HepG2 (cell line): ENCODE results near the gene EPS8L3. TPM values are rescaled to one million over a fixed set of nuclear protein-coding genes. Genes with fewer than 3 reads are reported as not detected.
A peak's percentile ranks its signal among the peaks of the same experiment; 100 is the strongest.

Source experiments
- EEA1 ChIP-seq: sonication (generic); formaldehyde crosslinking; IDR thresholded peaks from 2 replicates; pipeline ENCODE4 v1.5.1; 2020; ENCODE audit warnings: mild to moderate bottlenecking, missing genetic modification reagents, borderline replicate concordance
- EED ChIP-seq: sonication (generic); formaldehyde crosslinking; IDR thresholded peaks from 2 replicates; pipeline ENCODE4 v1.5.0; 2020; ENCODE audit warnings: mild to moderate bottlenecking, missing genetic modification reagents
- FOXK1 ChIP-seq: sonication (generic); formaldehyde crosslinking; IDR thresholded peaks from 2 replicates; pipeline ENCODE4 v1.4.0; 2020; ENCODE audit warnings: low read depth, missing genetic modification reagents, borderline replicate concordance
- MIER3 ChIP-seq: IDR thresholded peaks from 2 replicates; pipeline ENCODE4 v1.6.1; 2016; ENCODE audit warnings: missing compliant biosample characterization, borderline replicate concordance
- NAIF1 ChIP-seq: sonication (generic); formaldehyde crosslinking; IDR thresholded peaks from 2 replicates; pipeline ENCODE4 v1.5.0; 2020; ENCODE audit warnings: mild to moderate bottlenecking, missing genetic modification reagents, borderline replicate concordance
- PTBP1 ChIP-seq: fragments of 200-400 bp; formaldehyde crosslinking; IDR thresholded peaks from 2 replicates; pipeline ENCODE4 v1.6.1; 2018; ENCODE audit warnings: low read length, low read depth; ENCODE audit not compliant: poor library complexity, severe bottlenecking
- ZBTB42 ChIP-seq: sonication (generic); formaldehyde crosslinking; IDR thresholded peaks from 2 replicates; pipeline ENCODE4 v1.5.0; 2020; ENCODE audit warnings: mild to moderate bottlenecking, missing genetic modification reagents
- ZFYVE20 ChIP-seq: sonication (generic); formaldehyde crosslinking; IDR thresholded peaks from 2 replicates; pipeline ENCODE4 v1.8.0; 2023; ENCODE audit warnings: low read depth, mild to moderate bottlenecking, moderate library complexity, missing genetic modification reagents, borderline replicate concordance
- ZNF543 ChIP-seq: sonication (generic); formaldehyde crosslinking; IDR thresholded peaks from 2 replicates; pipeline ENCODE4 v1.4.0; 2020; ENCODE audit warnings: mild to moderate bottlenecking, missing genetic modification reagents
- ZNF563 ChIP-seq: sonication (generic); formaldehyde crosslinking; IDR thresholded peaks from 2 replicates; pipeline ENCODE4 v1.8.0; 2022; ENCODE audit warnings: mild to moderate bottlenecking, moderate library complexity, missing genetic modification reagents
- ZNF678 ChIP-seq: sonication (generic); formaldehyde crosslinking; IDR thresholded peaks from 2 replicates; pipeline ENCODE4 v1.4.0; 2020; ENCODE audit warnings: mild to moderate bottlenecking, missing genetic modification reagents
- ZNF772 ChIP-seq: sonication (generic); formaldehyde crosslinking; IDR thresholded peaks from 2 replicates; pipeline ENCODE4 v1.5.0; 2020; ENCODE audit warnings: mild to moderate bottlenecking, missing genetic modification reagents
- ZNF879 ChIP-seq: sonication (generic); formaldehyde crosslinking; IDR thresholded peaks from 2 replicates; pipeline ENCODE4 v1.8.1; 2023; ENCODE audit warnings: missing genetic modification reagents
- ZZZ3 ChIP-seq: sonication (generic); formaldehyde crosslinking; IDR thresholded peaks from 2 replicates; pipeline ENCODE4 v1.4.0; 2020; ENCODE audit warnings: missing genetic modification reagents, mild to moderate bottlenecking, borderline replicate concordance
- polyA plus RNA-seq, 8 experiments: library from polyadenylated mRNA; depleted of rRNA in 3 of 8; stranded (reverse) in 7 of 8; unstranded in 1 of 8; fragments of >200 nt; fragmentation: Illumina TruSeq in 4 of 8; extraction: Trizol in 4 of 8; gene quantifications; 2 replicates each; pipeline versions ENCODE4 v1.2.1 to v1.2.3, GENCODE V29; 2011 to 2016; ENCODE audit warnings: low read depth in 4 of 8, missing spikeins in 1 of 8, mixed read lengths in 1 of 8; ENCODE audit not compliant: insufficient read depth in 1 of 8
- total RNA-seq, 5 experiments: library from RNA; depleted of rRNA; stranded (reverse); fragments of >200 nt; fragmentation: Illumina TruSeq; extraction: Trizol; gene quantifications; 2 replicates each; pipeline ENCODE4 v1.2.3, GENCODE V29; 2016; ENCODE audit warnings: low read depth in 1 of 5
- TF ChIP-seq, protein P1 (sequence below): sonication (generic); formaldehyde crosslinking; IDR thresholded peaks from 2 replicates; pipeline ENCODE4 v1.5.1; 2020; ENCODE audit warnings: mild to moderate bottlenecking, missing genetic modification reagents
- TF ChIP-seq, protein P2 (sequence below): sonication (generic); formaldehyde crosslinking; IDR thresholded peaks from 2 replicates; pipeline ENCODE4 v1.8.0; 2022; ENCODE audit warnings: missing genetic modification reagents, low read depth, mild to moderate bottlenecking, borderline replicate concordance
- TF ChIP-seq, protein P3 (sequence below): IDR thresholded peaks from 2 replicates; pipeline ENCODE4 v1.6.1; 2018; ENCODE audit warnings: missing genetic modification reagents
- TF ChIP-seq, protein P4 (sequence below): sonication (generic); formaldehyde crosslinking; IDR thresholded peaks from 2 replicates; pipeline ENCODE4 v1.4.0; 2020; ENCODE audit warnings: mild to moderate bottlenecking, low read depth, missing genetic modification reagents
- TF ChIP-seq, protein P5 (sequence below): sonication (generic); formaldehyde crosslinking; IDR thresholded peaks from 2 replicates; pipeline ENCODE4 v1.4.0; 2020; ENCODE audit warnings: missing genetic modification reagents, low read depth, mild to moderate bottlenecking, borderline replicate concordance

The EPS8L3 gene
- total and polyA plus RNA-seq, 2 of the 13 experiments (the other 11 are each of a cell fraction or from before 2014, with no cell fraction given): 18.2 to 106 TPM

DNA sequence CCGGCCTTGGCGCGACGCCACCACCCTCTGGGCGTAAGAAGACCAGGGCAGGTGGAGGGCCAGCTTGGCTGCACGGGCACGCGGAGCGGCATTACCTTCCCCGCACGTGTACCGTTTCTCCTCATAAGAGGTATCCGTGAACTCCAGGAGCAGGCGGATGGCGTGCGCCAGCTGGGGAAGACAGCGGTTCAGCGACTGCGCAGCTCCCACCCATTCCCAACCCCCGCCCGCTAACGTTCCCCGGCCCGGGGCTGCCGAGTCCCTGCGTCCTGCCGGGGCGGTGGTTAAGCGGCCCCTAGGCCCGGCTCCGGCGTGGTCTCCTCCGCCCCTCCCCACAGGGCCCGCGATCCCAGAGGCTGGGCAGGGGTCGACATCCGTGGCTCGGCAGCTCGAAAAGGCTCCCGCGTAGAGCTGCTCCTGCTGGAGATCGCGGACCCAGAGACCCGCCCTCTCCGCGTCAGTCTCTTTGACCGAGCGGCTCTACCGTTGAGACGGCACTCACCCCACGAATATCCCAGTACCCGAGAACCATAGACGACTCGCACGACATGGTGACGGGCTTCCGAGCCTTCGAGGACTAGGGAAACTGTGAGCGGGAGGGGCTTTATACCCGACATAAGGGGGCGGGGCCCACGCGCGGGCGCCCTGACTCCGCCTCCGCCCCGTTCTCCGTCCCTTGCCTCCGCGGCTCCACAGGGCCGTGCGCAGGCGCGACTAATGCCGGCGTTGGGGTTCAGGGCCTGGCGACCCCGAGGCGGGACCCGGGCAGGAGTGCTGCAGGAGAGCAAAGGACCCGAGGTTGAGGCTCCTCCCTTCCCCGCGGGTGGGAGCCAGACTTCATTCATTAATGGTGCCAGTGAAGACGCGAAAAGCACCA, 23.7 kb downstream of the EPS8L3 start (continued):
- TF ChIP-seq, protein P1, sequence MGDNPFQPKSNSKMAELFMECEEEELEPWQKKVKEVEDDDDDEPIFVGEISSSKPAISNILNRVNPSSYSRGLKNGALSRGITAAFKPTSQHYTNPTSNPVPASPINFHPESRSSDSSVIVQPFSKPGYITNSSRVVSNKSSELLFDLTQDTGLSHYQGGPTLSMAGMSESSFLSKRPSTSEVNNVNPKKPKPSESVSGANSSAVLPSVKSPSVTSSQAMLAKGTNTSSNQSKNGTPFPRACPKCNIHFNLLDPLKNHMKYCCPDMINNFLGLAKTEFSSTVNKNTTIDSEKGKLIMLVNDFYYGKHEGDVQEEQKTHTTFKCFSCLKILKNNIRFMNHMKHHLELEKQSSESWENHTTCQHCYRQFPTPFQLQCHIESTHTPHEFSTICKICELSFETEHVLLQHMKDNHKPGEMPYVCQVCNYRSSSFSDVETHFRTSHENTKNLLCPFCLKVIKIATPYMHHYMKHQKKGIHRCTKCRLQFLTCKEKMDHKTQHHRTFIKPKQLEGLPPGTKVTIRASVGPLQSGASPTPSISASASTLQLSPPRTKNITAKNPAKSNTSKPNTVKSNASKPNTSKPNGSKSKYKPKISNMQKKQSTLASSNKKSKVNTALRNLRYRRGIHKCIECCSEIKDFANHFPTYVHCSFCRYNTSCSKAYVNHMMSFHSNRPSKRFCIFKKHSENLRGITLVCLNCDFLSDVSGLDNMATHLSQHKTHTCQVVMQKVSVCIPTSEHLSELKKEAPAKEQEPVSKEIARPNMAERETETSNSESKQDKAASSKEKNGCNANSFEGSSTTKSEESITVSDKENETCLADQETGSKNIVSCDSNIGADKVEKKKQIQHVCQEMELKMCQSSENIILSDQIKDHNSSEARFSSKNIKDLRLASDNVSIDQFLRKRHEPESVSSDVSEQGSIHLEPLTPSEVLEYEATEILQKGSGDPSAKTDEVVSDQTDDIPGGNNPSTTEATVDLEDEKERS (CRISPR knock-in tag): peak; percentile 34; the same call in 1 of the 2 replicates
- TF ChIP-seq ZNF772 (CRISPR knock-in tag) (peak; percentile 85), ZNF563 (CRISPR knock-in tag) (0 out of 2 replicates have a peak, but pooled peaks have one; percentile 76), ZZZ3 (0 out of 2 replicates have a peak, but pooled peaks have one; percentile 60), FOXK1 (CRISPR knock-in tag) (0 out of 2 replicates have a peak, but pooled peaks have one; percentile 23), ZBTB42 (peak; percentile 19; the same call in 1 of the 2 replicates), EEA1 (no peak; the same call in 1 of the 2 replicates), PTBP1 (peak; percentile 65), ZNF678 (CRISPR knock-in tag) (0 out of 2 replicates have a peak, but pooled peaks have one; percentile 30), MIER3 (peak; percentile 27; the same call in 1 of the 2 replicates), ZNF543 (CRISPR knock-in tag) (peak; percentile 75; the same call in 1 of the 2 replicates), NAIF1 (CRISPR knock-in tag) (no peak), ZNF879 (0 out of 2 replicates have a peak, but pooled peaks have one; percentile 30), ZFYVE20 (CRISPR knock-in tag) (peak; percentile 27), EED (CRISPR knock-in tag) (peak; percentile 65; the same call in 1 of the 2 replicates)
- TF ChIP-seq, protein P2, sequence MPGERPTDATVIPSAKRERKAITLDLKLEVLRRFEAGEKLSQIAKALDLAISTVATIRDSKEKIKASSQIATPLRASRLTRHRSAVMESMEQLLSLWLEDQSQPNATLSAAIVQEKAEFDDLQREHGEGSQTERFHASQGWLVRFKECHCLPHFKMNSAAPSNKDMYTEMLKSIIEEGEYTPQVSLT: no peak
- TF ChIP-seq, protein P3, sequence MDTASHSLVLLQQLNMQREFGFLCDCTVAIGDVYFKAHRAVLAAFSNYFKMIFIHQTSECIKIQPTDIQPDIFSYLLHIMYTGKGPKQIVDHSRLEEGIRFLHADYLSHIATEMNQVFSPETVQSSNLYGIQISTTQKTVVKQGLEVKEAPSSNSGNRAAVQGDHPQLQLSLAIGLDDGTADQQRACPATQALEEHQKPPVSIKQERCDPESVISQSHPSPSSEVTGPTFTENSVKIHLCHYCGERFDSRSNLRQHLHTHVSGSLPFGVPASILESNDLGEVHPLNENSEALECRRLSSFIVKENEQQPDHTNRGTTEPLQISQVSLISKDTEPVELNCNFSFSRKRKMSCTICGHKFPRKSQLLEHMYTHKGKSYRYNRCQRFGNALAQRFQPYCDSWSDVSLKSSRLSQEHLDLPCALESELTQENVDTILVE (CRISPR knock-in tag): 0 out of 2 replicates have a peak, but pooled peaks have one; percentile 16
- TF ChIP-seq, protein P4, sequence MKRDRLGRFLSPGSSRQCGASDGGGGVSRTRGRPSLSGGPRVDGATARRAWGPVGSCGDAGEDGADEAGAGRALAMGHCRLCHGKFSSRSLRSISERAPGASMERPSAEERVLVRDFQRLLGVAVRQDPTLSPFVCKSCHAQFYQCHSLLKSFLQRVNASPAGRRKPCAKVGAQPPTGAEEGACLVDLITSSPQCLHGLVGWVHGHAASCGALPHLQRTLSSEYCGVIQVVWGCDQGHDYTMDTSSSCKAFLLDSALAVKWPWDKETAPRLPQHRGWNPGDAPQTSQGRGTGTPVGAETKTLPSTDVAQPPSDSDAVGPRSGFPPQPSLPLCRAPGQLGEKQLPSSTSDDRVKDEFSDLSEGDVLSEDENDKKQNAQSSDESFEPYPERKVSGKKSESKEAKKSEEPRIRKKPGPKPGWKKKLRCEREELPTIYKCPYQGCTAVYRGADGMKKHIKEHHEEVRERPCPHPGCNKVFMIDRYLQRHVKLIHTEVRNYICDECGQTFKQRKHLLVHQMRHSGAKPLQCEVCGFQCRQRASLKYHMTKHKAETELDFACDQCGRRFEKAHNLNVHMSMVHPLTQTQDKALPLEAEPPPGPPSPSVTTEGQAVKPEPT: peak; percentile 80; the same call in 1 of the 2 replicates
- TF ChIP-seq, protein P5, sequence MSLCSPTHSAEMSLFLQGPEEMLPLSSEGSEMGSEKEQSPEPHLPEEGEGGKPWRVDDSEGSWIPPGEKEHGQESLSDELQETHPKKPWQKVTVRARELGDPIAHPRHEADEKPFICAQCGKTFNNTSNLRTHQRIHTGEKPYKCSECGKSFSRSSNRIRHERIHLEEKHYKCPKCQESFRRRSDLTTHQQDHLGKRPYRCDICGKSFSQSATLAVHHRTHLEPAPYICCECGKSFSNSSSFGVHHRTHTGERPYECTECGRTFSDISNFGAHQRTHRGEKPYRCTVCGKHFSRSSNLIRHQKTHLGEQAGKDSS: peak; percentile 64
